CD14-positive monocyte (primary cell): ENCODE measurements around the gene ESRP2. TPM values are rescaled to one million over a fixed set of nuclear protein-coding genes. Genes with fewer than 3 reads are reported as not detected.

Experiments
- DNase-seq, 3 donors: peaks; one replicate each; pipeline ENCODE4 v3.0.0-alpha.2; 2011 to 2022
- H2AFZ ChIP-seq: 2 replicates; pipeline ENCODE4 v1.6.0; 2012; ENCODE audit warnings: mild to moderate bottlenecking, low read depth, low read length, inconsistent platforms; ENCODE audit not compliant: insufficient read depth, poor library complexity, severe bottlenecking
- H3K27ac ChIP-seq, 2 donors: 1 replicate in 1 of 2; 2 replicates in 1 of 2; pipeline ENCODE4 v1.5.1; 2012 to 2013; ENCODE audit warnings: low read length in 2 of 2, control low read depth in 1 of 2, inconsistent platforms in 1 of 2, low read depth in 1 of 2, mild to moderate bottlenecking in 1 of 2
- H3K27me3 ChIP-seq, 2 donors: one replicate each; pipeline versions ENCODE4 v1.6.0 to v1.6.1; 2011 to 2013; ENCODE audit warnings: low read length in 2 of 2; ENCODE audit not compliant: control insufficient read depth in 2 of 2, insufficient read depth in 2 of 2
- H3K36me3 ChIP-seq, 2 donors: replicated peaks in 1 of 2; 1 replicate in 1 of 2; 2 replicates in 1 of 2; pipeline versions ENCODE4 v1.5.1 to v1.6.1; 2012 to 2013; ENCODE audit warnings: low read length in 2 of 2, control low read depth in 1 of 2, inconsistent platforms in 1 of 2, mild to moderate bottlenecking in 1 of 2; ENCODE audit not compliant: insufficient read depth in 2 of 2, control insufficient read depth in 1 of 2
- H3K4me1 ChIP-seq, 2 donors: 1 replicate in 1 of 2; 2 replicates in 1 of 2; pipeline versions ENCODE4 v1.5.1 to v1.6.1; 2012 to 2013; ENCODE audit warnings: low read length in 2 of 2, control low read depth in 1 of 2, inconsistent platforms in 1 of 2, mild to moderate bottlenecking in 1 of 2, moderate library complexity in 1 of 2; ENCODE audit not compliant: insufficient read depth in 2 of 2, control insufficient read depth in 1 of 2
- H3K4me2 ChIP-seq: replicated peaks from 2 replicates; pipeline ENCODE3; 2012; ENCODE audit warnings: low read length, moderate library complexity, mild to moderate bottlenecking; ENCODE audit not compliant: poor library complexity, severe bottlenecking; ENCODE audit errors: extremely low read depth
- H3K4me3 ChIP-seq, 3 experiments: fragments of 200-600 bp in 1 of 3; sonication (generic) in 1 of 3; replicated peaks in 1 of 3; 1 replicate in 2 of 3; 2 replicates in 1 of 3; pipeline ENCODE4 v1.5.1; 2011 to 2013; ENCODE audit warnings: low read length in 3 of 3, mild to moderate bottlenecking in 3 of 3, control low read depth in 2 of 3, low read depth in 2 of 3, inconsistent platforms in 1 of 3, moderate library complexity in 1 of 3
- H3K79me2 ChIP-seq: 2 replicates; pipeline ENCODE4 v1.6.0; 2012; ENCODE audit warnings: mild to moderate bottlenecking, control low read depth, inconsistent platforms, low read length, moderate library complexity; ENCODE audit not compliant: insufficient read depth
- H3K9ac ChIP-seq: 2 replicates; pipeline ENCODE4 v1.6.0; 2017; ENCODE audit warnings: low read length, mild to moderate bottlenecking; ENCODE audit not compliant: insufficient read depth, poor library complexity, severe bottlenecking
- H3K9me3 ChIP-seq, 2 donors: replicated peaks in 1 of 2; 1 replicate in 1 of 2; 2 replicates in 1 of 2; pipeline versions ENCODE4 v1.5.1 to v1.6.1; 2012 to 2013; ENCODE audit warnings: low read length in 2 of 2, control low read depth in 1 of 2; ENCODE audit not compliant: control insufficient read depth in 1 of 2, insufficient read depth in 1 of 2
- H4K20me1 ChIP-seq: 2 replicates; pipeline ENCODE4 v1.6.0; 2012; ENCODE audit warnings: mild to moderate bottlenecking, low read length, control low read depth, moderate library complexity; ENCODE audit not compliant: insufficient read depth
- H3K27ac Mint-ChIP-seq, 7 donors: one replicate each; pipeline ENCODE4 v1.8.0; 2020; ENCODE audit warnings: mild to moderate bottlenecking in 7 of 7, mixed read lengths in 7 of 7, moderate library complexity in 6 of 7, inconsistent platforms in 2 of 7
- H3K27me3 Mint-ChIP-seq, 3 donors: one replicate each; pipeline ENCODE4 v1.8.0; 2021 to 2022; ENCODE audit warnings: low read depth in 3 of 3, mild to moderate bottlenecking in 3 of 3, mixed read lengths in 3 of 3, moderate library complexity in 3 of 3, inconsistent platforms in 1 of 3
- H3K36me3 Mint-ChIP-seq, 2 donors: one replicate each; pipeline ENCODE4 v1.8.0; 2020; ENCODE audit warnings: mixed read lengths in 2 of 2, inconsistent platforms in 1 of 2, mild to moderate bottlenecking in 1 of 2
- H3K4me1 Mint-ChIP-seq: one replicate; pipeline ENCODE4 v1.8.0; 2020; ENCODE audit warnings: mild to moderate bottlenecking, mixed read lengths
- H3K4me3 Mint-ChIP-seq, 2 donors: one replicate each; pipeline ENCODE4 v1.8.0; 2020; ENCODE audit warnings: mild to moderate bottlenecking in 2 of 2, mixed read lengths in 2 of 2, moderate library complexity in 1 of 2
- H3K9me3 Mint-ChIP-seq, 7 donors: one replicate each; pipeline ENCODE4 v1.8.0; 2020 to 2022; ENCODE audit warnings: mixed read lengths in 7 of 7, mild to moderate bottlenecking in 6 of 7, moderate library complexity in 6 of 7, inconsistent platforms in 2 of 7
- CTCF ChIP-seq: fragments of 200-600 bp; IDR thresholded peaks from one replicate; pipeline ENCODE4 v1.8.0; 2022; ENCODE audit warnings: antibody characterized with exemption, mild to moderate bottlenecking
- WGBS: methylation state at CpG from one replicate; pipeline ENCODE4 v1.1.5; 2013; ENCODE audit warnings: missing lambda C conversion rate; ENCODE audit not compliant: insufficient coverage; 5-methylcytosine and 5-hydroxymethylcytosine counted together
- intact Hi-C, 2 donors: fragments of 100-400 bp; cut with micrococcal nuclease; formaldehyde crosslinking; loops; one replicate each; pipeline versions ENCODE4 v1.15.0 to v1.15.1; 2023
- polyA plus RNA-seq, 3 donors: library from polyadenylated mRNA; depleted of rRNA in 1 of 3; unstranded in 2 of 3; stranded (reverse) in 1 of 3; fragments of 300-500 nt in 2 of 3; fragments of >200 nt in 1 of 3; fragmentation: Illumina TruSeq in 2 of 3; gene quantifications; 1 replicate in 2 of 3; 2 replicates in 1 of 3; pipeline ENCODE4 v1.2.3, GENCODE V29; 2012 to 2021

ESRP2 gene
- polyA plus RNA-seq, 3 donors: not detected

GRCh38 chr16:68274441-68274840, 38.5 kb upstream of the ESRP2 start:
- H3K9ac ChIP-seq: no peak overlapping the region

GRCh38 chr16:68273896-68274295, 38.0 kb upstream of the ESRP2 start:
- no peaks in the 10 kb centered on the region for H3K4me1 ChIP-seq
- H3K27me3 ChIP-seq: no peaks in the 10 kb centered on the region
- no peak for TF ChIP-seq CTCF
- H3K36me3 ChIP-seq: peaks cover 12 to 63% of the 10 kb centered on the region in 2 donors
- intact Hi-C loops: no loop called here
- peaks cover 55% of the 10 kb centered on the region for H4K20me1 ChIP-seq
- Mint-ChIP-seq H3K36me3 (peaks cover 44 to 71% of the 10 kb centered on the region in 2 donors), H3K27me3 (peaks cover 0 to 1% (median 0%) of the 10 kb centered on the region in 3 donors), H3K9me3 (no peaks in the 10 kb centered on the region), H3K4me1 (peaks cover 6% of the 10 kb centered on the region), H3K27ac (no peak overlapping the region), H3K4me3 (no peak overlapping the region)
- no peaks in the 10 kb centered on the region for H3K9me3 ChIP-seq
- 100% methylated on average over 3 of the region's 8 CpGs for WGBS
- peaks cover 45% of the 10 kb centered on the region for H3K79me2 ChIP-seq
- H3K4me2 ChIP-seq: no peak overlapping the region
- no peak overlapping the region for H2AFZ ChIP-seq
- H3K9ac ChIP-seq: no peak overlapping the region
- DNase-seq: no peak
- H3K27ac ChIP-seq: no peak overlapping the region
- H3K4me3 ChIP-seq: no peak overlapping the region

More at GRCh38 chr16:68274441-68274840, 38.5 kb upstream of the ESRP2 start:
- Mint-ChIP-seq H3K4me1 (peaks cover 6% of the 10 kb centered on the region), H3K9me3 (no peaks in the 10 kb centered on the region), H3K36me3 (peaks cover 40 to 70% of the 10 kb centered on the region in 2 donors), H3K27me3 (peaks cover 0 to 1% (median 0%) of the 10 kb centered on the region in 3 donors), H3K4me3 (no peak overlapping the region), H3K27ac (peak overlapping the region in 1 of 7 donors; percentile 41)
- no peaks in the 10 kb centered on the region for H3K27me3 ChIP-seq
- H3K27ac ChIP-seq: no peak overlapping the region
- no peak overlapping the region for H3K4me2 ChIP-seq
- H3K4me3 ChIP-seq: no peak overlapping the region
- H3K9me3 ChIP-seq: no peaks in the 10 kb centered on the region
- H3K36me3 ChIP-seq: peaks cover 12 to 61% of the 10 kb centered on the region in 2 donors
- H3K4me1 ChIP-seq: no peaks in the 10 kb centered on the region
- intact Hi-C loops: no loop called here
- peaks cover 50% of the 10 kb centered on the region for H4K20me1 ChIP-seq
- H3K79me2 ChIP-seq: peaks cover 40% of the 10 kb centered on the region
- no peak for DNase-seq
- 89% methylated on average over 3 of the region's 4 CpGs for WGBS
- no peak overlapping the region for H2AFZ ChIP-seq
- TF ChIP-seq CTCF: no peak
